ENCODE measurements around the gene MGME1.

The MGME1 gene

GRCh38 chr20:17961587-17961940, 7.3 kb upstream of the MGME1 start:
- DNase-seq, result no peak

DNA sequence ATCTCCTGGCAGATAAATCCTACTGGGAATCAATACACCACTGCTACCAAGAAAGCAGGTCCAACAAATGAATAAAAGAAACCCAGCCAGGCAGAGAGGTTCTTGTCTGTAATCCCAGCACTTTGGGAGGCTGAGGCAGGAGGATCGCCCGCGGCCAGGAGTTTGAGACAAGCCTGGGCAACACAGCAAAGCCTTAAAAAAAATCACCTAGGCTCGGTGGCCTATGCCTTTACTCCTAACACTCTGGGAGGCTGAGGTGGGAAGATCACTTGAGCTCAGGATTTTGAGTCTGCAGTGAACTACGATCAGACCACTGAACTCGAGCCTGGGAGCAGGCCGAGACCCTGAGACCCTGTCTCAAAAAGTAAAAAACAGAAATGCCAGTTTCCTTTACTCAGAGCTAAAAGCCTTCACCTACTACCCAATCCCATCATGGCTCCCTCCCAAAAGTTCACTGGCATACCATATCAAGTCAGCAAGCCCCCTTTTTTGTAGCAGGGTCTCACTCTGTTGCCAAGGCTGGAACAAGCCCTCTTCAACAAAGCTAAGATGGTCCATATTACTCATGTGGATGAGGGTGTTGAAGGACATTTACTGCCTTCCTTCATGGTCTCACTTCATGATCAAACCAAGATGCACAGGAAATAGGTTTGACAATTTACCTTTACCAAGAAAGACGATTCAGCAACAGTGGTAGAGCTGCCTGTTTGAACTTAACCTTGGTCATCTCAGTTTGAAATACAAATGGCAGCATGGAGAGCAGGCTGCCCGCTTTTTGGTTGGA, 5.5 kb upstream of the MGME1 start:
- peak; percentile 56 for DNase-seq

GRCh38 chr20:17964073-17964472, 4.7 kb upstream of the MGME1 start:
- DNase-seq, result no peak

GRCh38 chr20:17964632-17965031, 4.2 kb upstream of the MGME1 start:
- DNase-seq, result no peak

DNA sequence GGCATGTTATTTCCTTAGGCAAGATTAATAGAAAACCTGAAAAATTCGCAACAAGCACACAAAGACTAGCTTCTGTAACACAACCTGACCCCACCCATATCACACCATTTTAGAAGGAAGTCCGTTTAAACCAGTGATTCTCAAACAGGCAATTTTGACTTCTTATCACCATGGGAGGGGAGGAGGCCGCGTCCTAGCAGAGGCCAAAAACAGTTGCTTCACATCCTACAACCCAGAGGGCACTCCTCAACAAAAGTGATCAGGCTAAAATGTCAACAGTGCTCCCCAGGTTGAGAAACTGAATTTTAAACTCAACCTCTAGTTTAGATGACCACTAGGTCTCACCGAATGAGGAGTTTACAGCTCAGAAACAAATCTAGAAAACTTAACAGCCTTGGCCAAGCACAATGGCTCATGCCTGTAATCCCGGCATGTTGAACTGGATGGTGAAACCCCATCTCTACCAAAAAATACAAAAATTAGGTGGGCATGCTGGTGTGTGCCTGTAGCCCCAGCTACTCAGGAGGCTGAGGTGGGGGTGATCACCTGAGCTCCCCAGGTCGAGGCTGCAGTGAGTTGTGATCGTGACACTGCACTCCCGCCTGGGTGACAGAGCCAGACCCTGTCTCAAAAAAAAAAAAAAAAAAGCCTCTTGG, 3.6 kb upstream of the MGME1 start:
- DNase-seq, result no peak

DNA sequence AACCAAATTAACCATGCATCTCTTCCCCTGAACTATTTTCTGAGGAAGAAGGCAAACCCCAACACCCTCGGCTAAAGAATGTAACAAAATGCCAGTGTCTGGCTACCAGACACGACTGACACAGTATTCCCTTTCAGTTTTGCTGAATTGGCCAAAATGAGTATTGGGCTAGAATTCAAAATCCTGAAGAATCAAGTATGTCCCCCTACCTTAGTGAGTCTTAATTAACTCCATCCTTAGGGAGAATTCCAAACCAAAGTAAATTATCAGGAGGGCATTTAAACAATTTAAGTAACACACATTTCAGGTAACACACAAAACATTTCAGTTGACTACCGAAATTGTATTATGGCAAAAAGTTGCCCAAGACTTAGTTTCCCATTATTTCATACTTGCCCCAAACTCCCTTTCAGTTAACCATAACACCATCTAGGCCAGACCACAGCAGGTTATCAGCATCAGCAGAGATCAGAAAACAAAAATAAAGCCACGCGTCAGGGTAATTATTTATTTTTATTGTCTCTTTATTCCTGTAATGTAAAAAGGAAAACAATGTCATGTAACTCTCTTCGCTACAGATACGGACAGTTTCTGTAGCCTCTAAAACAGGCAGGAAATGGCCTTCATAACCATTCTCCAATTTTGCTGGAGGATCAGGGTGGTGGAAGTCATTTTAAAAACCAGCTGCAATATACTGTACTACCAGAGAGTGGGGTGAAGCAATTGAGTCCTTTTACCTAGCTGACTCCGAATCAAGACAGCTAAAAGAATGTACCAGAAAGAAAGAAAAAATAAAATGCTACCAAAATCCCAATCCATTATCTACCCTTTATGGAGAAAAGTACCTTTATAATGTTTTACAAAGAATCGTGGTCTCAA, 2.1 kb upstream of the MGME1 start:
- no peak for DNase-seq

- DNase-seq, result peak; percentile 79
Measured at GRCh38 chr20:17967521-17968365, 1.1 kb upstream of the MGME1 start.

DNA sequence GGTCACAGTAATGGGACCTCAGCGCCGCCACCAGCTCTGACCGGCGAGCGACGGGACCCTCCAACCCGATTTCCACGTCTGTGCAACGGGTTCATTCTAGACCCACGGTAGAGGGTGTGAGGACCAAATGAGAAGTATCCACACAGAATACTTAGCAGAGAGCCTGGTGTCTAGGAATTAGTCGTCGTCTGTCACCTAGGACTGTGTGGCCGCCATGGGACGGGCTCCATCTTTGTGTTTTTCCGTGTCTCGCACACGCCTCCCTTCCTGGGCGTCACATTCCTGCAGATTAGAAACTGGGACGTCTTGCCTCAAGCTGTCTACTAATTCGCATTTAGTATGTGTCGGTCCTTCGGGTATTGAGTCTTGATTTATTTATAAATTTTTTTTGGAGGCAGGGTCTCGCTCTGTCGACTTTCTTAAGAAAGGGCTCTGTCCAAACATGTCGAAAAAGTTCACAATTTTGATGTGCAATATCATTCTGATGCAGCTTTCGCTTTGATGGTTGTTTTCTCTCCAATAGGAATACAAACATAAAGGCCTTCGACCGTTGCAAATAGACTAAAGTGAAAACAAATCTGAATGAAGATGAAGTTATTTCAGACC, 563 bp downstream of the MGME1 start:
- no peak for DNase-seq

GRCh38 chr20:17969884-17970409, 1.1 kb downstream of the MGME1 start:
- DNase-seq, result peak; percentile 67

DNA sequence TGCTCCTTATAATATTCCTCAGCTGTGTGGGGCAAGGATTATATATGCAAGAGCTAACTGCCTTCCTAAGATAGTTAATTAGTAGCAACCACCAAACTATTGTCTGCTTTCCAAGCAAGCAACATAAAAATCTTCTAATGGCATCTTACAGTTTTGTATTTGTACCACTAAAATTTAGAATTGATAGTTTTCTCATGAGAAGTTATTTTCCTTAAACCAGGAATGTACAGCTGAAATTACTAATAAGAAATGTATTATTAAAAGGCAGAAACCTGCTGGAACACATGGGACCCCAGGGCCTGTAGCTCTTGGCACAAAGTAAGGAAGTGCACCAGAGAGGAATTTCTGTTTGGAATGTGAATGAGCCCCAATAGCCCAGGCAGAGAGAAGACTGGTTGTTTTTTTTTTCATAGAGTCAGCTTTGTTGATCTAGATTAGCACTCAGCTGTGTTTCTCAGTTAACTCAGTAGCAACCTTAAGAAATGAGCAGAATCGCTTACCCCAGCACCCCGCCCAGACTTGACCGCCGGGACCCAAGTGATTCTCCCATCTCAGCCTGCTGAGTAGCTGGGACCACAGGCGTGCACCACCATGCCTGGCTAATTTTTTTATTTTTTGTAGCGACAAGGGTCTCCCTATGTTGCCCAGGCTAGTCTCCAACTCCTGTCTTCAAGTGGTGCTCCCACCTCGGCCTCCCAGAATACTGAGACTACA, 2.6 kb downstream of the MGME1 start:
- DNase-seq, result no peak

DNA sequence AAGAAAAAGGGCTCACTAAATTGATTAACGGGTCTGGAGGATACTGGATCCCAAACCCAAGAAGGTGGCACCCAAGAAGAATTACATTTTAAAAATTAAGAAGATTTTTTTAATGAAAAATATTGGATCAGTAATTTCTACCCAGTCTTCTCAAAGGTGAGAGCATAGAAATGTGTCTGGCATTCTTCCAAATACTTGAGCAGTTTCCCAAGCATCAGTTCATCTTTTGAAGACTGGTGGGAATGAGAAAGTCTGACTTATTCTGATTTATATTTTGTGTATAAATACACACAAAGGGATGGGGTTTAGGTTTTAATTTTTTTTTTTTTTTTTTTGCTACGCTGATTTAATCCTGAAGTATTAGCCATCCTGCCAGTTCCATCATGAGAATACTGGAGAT, 3.3 kb downstream of the MGME1 start:
- DNase-seq, result no peak

GRCh38 chr20:17976305-17976704, 7.5 kb downstream of the MGME1 start:
- DNase-seq, result no peak

GRCh38 chr20:17985388-17986018, 16.7 kb downstream of the MGME1 start:
- peak; percentile 7 for DNase-seq

- DNase-seq, result no peak
Measured at GRCh38 chr20:17987988-17988387, 19.2 kb downstream of the MGME1 start.

DNA sequence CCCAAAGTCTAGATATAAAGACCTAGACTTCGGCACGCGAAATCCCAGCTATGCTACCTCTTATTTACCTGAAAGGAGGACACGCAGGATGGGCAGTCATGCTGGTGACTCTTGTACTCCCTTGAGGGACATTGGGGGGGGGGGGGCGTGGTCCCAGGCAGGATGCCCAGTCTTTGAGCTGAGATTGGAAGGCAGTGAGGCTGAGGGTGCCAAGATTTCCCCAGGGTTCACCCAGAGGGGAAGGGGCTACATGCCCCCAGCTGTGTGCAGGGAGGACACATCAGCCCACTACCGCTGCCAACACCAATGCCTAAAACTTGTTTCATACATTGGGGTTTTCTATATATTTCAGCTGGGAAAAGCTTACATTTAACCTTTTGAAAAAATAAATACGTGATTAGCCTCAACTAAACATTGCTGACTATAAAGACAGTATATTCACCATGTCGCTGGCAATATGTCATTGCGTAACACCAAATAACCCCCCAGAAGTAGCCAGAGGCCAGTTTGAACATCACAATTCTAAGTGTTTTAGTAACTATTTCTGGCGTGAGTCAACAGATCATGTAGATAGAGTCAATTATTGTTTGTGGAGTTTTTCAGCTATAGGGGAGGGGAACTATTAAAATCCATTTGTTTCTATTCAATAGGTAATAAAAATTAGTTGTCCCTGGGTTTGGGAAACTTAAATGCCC, 21.6 kb downstream of the MGME1 start:
- DNase-seq, result no peak

DNA sequence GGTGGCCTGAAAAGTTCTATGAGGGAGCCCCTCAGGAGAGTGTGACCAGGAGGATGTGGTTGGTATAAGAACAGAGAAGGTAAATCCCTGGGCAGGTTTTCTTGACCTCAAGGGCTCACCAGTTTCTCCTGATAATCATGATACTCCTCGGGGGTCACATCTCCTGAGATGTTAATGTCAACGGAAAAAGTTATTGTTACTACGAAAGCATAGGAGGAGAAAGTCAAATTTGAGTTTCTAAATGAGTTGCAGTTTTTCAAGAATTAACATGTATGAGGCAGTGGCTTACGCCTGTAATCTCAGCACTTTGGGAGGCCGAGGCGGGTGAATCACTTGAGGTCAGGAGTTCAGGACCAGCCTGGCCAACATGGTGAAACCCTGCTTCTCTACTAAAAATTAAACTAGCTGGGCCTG, 23.4 kb downstream of the MGME1 start:
- peak; percentile 62 for DNase-seq

DNA sequence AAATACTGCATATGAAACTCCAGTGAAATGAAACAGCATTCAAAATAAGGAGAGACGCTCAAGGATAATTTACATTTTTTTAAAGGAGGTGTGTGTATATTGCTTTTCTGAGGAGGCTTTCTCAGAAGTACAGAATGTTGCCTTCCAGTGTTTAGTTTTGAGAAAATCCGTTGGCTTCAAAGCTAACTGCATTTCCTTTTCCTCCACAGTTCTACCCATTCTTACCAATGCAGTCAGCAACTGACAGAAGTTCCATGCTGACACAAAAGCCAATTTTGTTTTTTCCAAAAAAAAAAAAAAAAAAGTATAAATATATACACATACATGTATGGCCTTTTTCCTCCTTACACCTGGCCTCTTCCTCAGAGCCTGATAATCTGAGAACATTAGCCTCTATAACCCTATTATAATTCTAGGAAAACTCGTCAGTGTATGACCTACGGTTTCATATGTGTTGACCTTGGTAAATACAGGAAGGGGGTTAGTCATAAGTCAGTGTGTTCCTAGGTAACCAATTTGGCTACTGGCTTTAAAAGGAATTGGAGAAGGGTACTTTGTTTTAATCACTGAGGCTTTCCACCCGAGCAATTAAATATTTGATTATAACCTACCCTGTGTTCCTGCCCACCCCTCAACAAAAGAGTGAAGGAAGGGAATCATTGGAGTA, 24.2 kb downstream of the MGME1 start:
- DNase-seq, result no peak

DNA sequence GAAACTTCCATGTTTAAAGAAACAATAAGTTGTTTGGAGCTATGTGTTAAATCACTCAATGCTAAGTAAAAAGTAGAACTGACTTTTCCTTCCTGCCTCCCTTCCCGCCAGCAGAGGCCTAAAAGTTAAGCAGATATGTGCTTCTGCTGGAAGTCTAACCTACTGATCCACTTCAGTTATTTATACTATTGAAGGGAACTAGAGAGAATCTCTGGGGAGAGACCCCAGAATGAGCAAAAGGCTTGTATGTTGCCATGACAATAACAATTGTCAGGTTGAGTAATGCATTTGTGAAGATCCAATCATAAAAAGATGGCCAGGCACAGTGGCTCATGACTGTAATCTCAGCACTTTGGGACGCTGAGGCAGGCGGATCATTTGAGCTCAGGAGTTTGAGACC, 24.7 kb downstream of the MGME1 start:
- no peak for DNase-seq

GRCh38 chr20:17995967-17996819, 27.4 kb downstream of the MGME1 start:
- no peak for DNase-seq
